ENCODE results near the gene JAK3.
"Not testable (repeated sequence)": the region's sequence is repeated elsewhere in the genome, so short reads cannot be mapped to it uniquely, and the experiment has no call there.

JAK3 gene

DNA sequence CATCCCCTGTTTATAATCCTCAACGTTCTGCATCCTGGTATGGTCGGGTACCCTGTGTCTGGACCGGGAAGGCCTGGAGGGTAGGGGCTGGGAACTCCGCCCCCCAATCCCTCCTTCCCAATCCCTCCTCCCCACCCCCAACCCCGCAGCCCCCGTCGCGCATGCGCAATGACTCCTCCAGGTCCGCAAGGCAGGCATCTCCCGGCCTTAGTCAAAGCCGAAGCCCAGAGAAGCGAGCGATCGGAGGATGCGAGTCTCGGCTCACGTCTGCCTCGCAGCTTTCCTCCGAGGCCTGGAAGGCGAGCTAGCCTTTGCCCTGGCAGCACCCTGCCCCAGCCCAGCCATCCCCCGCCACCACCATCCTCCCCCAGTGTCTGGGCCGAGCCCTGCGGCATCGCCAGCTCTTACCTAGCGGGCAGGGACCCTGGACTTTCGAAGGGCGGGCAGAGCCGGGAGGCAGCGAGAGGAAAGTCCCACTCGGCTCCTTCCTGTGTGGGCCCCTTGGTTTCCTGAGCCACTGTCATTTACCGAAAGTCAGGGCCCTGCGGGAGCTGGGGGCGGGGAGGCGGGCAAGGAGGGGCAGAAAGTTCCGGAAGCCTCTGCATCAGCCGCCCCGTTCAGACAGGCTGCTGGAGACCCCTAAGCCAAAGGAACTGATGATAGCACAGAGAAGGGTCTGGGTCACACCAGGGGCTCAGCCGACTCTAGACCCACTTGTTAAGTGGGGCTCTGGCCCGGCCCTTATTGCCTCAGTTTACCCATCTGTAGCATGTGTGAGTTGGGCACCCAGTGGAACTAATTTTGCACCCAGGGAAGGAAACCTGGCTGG, at the start of gene JAK3:
TSS of gene JAK3 (minus strand) at position 445 of the 829 bp plus-strand sequence. CDS start 3,565 bp downstream, outside the sequence.
- DNase-seq = peak; percentile 57 to 71

- no peak for DNase-seq
These were observed 46.0 kb upstream of the JAK3 start for GRCh38 chr19:17893766-17894165.

- DNase-seq = no peak
These were observed 41.9 kb upstream of the JAK3 start for GRCh38 chr19:17889609-17890214.

DNA sequence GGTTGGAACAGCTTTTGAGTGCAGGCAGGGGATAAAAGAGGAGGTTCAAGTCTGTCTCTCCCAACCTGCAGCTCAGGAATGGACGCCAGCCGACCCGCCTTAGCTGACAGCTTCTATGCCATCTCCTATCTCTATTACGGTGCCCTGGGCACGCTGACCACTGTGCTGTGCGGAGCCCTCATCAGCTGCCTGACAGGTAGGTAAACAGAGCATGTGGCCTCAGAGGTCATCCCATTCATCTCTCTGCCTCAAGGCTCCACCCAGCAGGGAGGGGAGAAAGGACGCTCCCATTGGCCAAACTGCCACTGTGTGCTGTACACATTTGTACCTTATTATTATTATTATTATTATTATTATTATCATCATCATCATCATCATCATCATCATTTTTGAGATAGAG, 40.5 kb upstream of the JAK3 start:
- DNase-seq = no peak

DNA sequence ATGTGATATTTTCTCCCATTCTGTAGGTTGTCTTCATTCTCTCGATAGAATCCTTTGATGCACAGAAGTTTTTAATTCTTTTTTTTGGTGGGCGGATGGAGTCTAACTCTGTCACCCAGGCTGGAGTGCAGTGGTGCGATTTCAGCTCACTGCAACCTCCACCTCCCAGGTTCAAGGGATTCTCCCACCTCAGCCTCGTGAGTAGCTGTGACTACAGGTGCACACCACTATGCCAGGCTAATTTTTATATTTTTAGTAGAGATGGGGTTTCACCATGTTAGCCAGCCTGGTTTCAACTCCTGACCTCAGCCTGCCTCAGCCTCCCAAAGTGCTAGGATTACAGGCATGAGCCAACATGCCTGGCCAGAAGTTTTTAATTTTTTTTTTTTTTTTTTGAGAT, 39.4 kb upstream of the JAK3 start:
- DNase-seq = not testable (repeated sequence)

GRCh38 chr19:17886515-17886914, 38.7 kb upstream of the JAK3 start:
- DNase-seq = no peak

DNA sequence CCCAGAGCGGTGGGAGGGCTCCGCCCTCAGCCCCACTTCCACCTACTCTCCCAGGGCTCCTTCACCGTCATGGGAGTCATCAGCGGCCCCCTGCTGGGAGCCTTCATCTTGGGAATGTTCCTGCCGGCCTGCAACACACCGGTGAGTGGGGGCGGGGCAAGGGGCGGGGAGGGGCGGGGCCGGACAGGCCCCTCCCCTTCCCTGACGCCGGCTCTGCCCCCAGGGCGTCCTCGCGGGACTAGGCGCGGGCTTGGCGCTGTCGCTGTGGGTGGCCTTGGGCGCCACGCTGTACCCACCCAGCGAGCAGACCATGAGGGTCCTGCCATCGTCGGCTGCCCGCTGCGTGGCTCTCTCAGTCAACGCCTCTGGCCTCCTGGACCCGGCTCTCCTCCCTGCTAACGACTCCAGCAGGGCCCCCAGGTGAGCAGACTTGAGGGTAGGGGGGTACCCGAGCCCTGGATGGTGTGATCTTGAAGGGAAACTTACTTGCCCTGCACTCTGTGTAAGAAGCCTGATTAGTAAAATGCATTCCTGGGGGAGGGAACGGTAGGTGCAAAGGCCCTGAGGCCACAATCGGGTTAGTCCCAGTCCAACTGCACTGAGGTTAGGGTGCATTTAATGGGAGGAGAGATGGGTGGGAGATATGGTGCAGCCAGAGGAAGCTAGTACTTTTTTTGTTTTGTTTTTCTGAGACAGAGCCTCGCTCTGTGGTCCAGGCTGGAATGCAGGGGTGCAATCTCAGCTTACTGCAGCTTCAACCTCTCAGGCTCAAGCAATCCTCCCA, 36.0 kb upstream of the JAK3 start:
- no peak for DNase-seq

DNA sequence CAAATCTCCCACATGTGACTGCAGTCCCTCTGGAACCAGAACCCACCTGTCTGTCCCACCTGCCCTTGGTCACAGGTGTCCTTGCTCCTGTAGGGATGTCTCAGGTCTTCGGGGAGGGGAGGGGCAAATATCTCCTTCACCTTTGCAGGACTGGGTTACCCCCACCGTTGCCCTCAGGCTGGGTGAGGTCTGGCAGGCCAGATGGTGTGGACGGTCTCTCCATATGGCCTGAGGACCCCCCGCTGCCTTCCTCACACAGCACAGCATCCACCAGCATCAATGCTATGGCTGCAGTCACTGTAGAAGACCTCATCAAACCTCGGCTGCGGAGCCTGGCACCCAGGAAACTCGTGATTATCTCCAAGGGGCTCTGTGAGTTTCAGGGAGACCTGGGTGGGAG, 33.9 kb upstream of the JAK3 start:
- peak; percentile 68 to 87 for DNase-seq

DNA sequence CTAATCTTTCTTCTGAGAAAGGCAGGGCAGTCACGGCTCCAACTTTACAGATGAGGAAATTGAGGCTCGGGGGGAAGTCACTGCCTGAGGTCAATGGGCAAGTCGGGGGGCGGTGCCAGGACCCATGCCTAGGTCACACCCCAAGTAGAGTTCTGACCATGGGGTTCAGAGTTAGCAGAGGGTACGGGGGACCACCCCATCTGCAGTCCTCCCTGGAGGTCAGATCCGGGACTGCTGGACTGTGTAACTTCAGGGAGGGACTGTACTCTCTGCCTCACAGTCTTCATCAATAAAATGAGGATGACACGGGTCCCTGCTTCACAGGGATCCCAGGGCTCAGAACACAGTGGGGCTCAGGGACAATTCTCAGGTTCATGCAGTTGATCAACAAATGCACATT, 31.7 kb upstream of the JAK3 start:
- no peak for DNase-seq

GRCh38 chr19:17877696-17878095, 29.9 kb upstream of the JAK3 start:
- DNase-seq = no peak

DNA sequence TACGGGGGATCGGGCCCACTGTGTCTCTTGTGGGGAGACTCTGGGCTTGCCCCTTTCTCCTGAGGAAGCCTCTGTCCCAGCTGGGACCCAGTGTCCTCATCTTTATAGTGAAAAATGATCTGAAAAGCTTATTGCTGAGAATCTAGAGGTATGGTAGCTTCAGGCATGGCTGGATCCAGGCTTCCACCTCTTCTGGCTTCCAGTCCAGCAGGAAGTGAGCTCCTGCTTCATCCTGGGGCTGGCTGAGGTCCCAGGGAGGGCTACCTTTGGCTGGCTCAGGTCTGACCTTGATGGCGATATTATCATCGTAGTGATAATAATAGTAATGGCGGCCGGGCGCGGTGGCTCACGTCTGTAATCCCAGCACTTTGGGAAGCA, 27.0 kb upstream of the JAK3 start:
- DNase-seq = no peak

DNA sequence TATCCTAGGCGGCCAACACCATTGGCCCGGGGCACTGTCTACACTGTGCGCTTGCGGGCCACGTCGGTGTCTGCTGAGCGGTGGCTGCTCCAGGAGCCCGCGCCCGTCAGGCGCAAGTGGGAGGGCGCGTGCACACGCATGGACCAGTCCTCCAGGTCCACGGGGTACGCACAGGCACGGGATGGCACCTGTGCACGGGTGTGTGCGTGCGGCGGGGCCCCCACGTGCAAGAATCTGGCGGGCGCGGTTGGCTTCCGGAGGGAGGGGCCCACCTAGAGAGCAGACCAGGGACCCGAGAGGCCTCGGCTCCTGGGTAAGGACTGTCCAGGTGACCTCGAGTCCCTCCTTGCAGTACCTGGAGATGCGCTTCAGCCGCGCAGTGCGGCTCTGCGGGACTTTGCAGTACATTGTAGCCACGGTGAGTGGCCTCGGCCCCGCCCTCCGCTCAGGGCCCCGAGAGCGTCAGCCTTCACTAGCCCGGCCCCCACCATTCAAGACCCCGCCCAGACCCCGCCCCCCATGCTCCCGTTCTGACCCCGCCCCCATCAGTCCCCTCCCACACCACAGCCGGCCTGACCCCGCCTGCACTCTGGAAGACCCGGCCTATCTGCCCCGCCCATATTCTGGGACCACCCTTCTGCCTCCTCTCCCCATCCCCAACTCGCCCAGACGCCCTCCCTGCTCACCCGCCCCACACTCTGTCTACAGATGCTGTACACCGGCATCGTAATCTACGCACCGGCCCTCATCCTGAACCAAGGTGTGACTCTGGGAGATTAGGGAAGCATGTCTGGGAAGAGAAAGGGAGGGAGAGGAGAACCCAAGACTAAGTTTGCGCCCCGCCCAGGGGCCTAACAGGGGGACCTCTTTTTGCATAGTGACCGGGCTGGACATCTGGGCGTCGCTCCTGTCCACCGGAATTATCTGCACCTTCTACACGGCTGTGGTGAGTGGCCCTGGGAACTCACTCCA, 26.3 kb upstream of the JAK3 start:
- peak; percentile 24 to 69 for DNase-seq

GRCh38 chr19:17872251-17873001, 24.6 kb upstream of the JAK3 start:
- no peak for DNase-seq

DNA sequence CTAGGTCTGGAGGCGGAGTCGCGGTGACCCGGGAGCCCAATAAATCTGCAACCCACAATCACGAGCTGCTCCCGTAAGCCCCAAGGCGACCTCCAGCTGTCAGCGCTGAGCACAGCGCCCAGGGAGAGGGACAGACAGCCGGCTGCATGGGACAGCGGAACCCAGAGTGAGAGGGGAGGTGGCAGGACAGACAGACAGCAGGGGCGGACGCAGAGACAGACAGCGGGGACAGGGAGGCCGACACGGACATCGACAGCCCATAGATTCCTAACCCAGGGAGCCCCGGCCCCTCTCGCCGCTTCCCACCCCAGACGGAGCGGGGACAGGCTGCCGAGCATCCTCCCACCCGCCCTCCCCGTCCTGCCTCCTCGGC, 24.1 kb upstream of the JAK3 start, which contains the start of gene SLC5A5:
TSS of gene SLC5A5 (plus strand) at position 68 of the 373 bp plus-strand sequence. CDS start 375 bp downstream, outside the sequence.
- DNase-seq = peak; percentile 31 to 64

- DNase-seq = no peak
These were observed 23.5 kb upstream of the JAK3 start for GRCh38 chr19:17871032-17871877.

- no peak for DNase-seq
These were observed 21.4 kb upstream of the JAK3 start for GRCh38 chr19:17869114-17869608.

- no peak for DNase-seq
These were observed 20.9 kb upstream of the JAK3 start for GRCh38 chr19:17868669-17869068.

DNA sequence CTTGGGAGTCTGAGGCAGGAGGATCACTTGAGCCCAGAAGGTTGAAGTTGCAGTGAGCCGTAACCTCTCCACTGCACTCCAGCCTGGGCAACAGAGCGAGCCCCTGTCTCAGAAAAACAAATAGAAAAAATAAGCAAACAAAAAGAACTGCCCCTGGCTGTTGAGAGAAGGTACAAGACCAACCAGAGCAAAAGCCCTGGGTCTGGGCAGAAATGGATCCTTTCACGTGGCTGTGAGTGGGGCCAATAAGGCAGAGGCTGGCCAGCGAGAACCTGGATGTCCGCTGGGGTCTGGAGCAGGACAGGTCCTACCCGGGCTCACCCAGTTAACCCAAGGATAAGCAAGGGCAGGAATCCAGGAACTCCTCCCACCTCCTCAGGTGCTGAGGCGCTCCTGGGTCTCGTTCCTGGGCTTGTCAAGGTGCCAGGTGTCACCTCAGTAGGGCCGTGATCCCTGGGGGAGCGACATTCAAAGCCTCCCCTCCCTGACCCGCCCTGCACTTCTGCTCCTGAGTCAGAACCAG, 19.2 kb upstream of the JAK3 start:
- no peak for DNase-seq

- DNase-seq = no peak
These were observed 18.7 kb upstream of the JAK3 start for GRCh38 chr19:17866312-17866963.
